Measurements from ENCODE around the gene XPNPEP3. TPM values are rescaled to one million over a fixed set of nuclear protein-coding genes. Genes with fewer than 3 reads are reported as not detected.
"Not testable (repeated sequence)": the region's sequence is repeated elsewhere in the genome, so short reads cannot be mapped to it uniquely, and the experiment has no call there.

XPNPEP3 gene
- polyA plus RNA-seq, 1 of the 3 experiments (the other 2 are of a cell fraction): 8.6 TPM

DNA sequence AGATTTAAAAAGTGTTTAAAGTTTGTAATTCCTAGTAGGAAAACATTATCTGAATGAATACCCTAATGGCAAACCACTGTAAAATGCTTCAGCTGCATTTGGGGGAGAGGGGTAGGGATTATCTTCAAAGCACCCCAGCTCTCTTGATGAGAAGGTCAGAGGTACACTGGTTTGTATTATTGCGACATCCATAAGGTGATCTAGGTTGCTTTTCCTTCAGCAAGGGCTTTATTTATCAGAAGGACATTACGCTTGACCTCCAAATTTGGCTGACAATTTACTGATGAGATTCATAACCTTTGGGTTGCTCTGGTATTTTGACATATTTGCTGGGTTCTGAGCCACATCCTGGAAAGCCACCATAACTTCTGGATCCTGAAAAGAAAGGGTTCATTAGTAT lies 30.7 kb upstream of the XPNPEP3 start:
- H3K4me1 ChIP-seq (ENCODE audit: control insufficient read depth in 1 of 2, insufficient read depth in 2 of 2, low read depth in 1 of 2, low read length in 1 of 2); H3K4me2 ChIP-seq; H3K27ac ChIP-seq (ENCODE audit: low read depth in 2 of 2, low read length in 1 of 2); H4K20me1 ChIP-seq (ENCODE audit: insufficient read depth); H3K4me3 ChIP-seq (ENCODE audit: low read depth in 2 of 2, low read length in 1 of 2); H3K9ac ChIP-seq; H3F3A ChIP-seq (replicated peaks; ENCODE audit: insufficient read depth); H3K9me3 ChIP-seq; H3K9me2 ChIP-seq; CTCF ChIA-PET; H2AFZ ChIP-seq (ENCODE audit: low read depth); H3K27me3 ChIP-seq (ENCODE audit: insufficient read depth); H3K79me2 ChIP-seq (ENCODE audit: insufficient read depth); DNase-seq; POLR2A ChIA-PET: not testable (repeated sequence)
- no CpG with 5 or more reads among the region's 2 CpGs for WGBS (ENCODE audit: low lambda C conversion rate)
- H3K36me3 ChIP-seq (replicated peaks in 1 of 2; ENCODE audit: control insufficient read depth in 1 of 2, insufficient read depth in 2 of 2, low read length in 1 of 2): peaks cover 23 to 49% of the 10 kb centered on the region in 2 experiments

- no peaks in the 10 kb centered on the region for H3F3A ChIP-seq (replicated peaks; ENCODE audit: insufficient read depth)
These were observed 29.8 kb upstream of the XPNPEP3 start for GRCh38 chr22:40826984-40827741.

GRCh38 chr22:40829131-40829530 lies 27.8 kb upstream of the XPNPEP3 start:
- H3K27ac ChIP-seq (ENCODE audit: low read depth in 2 of 2, low read length in 1 of 2): no peak overlapping the region
- H3K9me3 ChIP-seq: no peaks in the 10 kb centered on the region
- no peaks in the 10 kb centered on the region; a peak in 1 of 4 replicates for H3K4me1 ChIP-seq (ENCODE audit: control insufficient read depth in 1 of 2, insufficient read depth in 2 of 2, low read depth in 1 of 2, low read length in 1 of 2)
- 97% methylated on average over 6 of the region's 6 CpGs for WGBS (ENCODE audit: low lambda C conversion rate)
- CTCF ChIA-PET: interaction anchor here (0.8 to 1.0 kb wide), 2 partner anchors 86 to 146 kb away, joined by 3 read pairs; no protein-coding TSS in a partner anchor
- no peaks in the 10 kb centered on the region for H3F3A ChIP-seq (replicated peaks; ENCODE audit: insufficient read depth)
- no peaks in the 10 kb centered on the region for H3K27me3 ChIP-seq (ENCODE audit: insufficient read depth)
- DNase-seq: no peak
- no peak overlapping the region for H2AFZ ChIP-seq (ENCODE audit: low read depth)
- H3K79me2 ChIP-seq (ENCODE audit: insufficient read depth): no peaks in the 10 kb centered on the region
- H3K9ac ChIP-seq: no peak overlapping the region
- no peak overlapping the region for H3K4me3 ChIP-seq (ENCODE audit: low read depth in 2 of 2, low read length in 1 of 2)
- H3K9me2 ChIP-seq: no peaks in the 10 kb centered on the region
- H3K36me3 ChIP-seq (replicated peaks in 1 of 2; ENCODE audit: control insufficient read depth in 1 of 2, insufficient read depth in 2 of 2, low read length in 1 of 2): peaks cover 28 to 47% of the 10 kb centered on the region in 2 experiments
- no peak overlapping the region for H3K4me2 ChIP-seq
- POLR2A ChIA-PET: no interaction called here
- TF ChIP-seq FOSL2 (IDR thresholded peaks at IDR 0.05; ENCODE audit: borderline replicate concordance, low read depth): no peak
- no peak for TF ChIP-seq CHD2 (IDR thresholded peaks at IDR 0.05; ENCODE audit: low read length, partially characterized antibody)
- TF ChIP-seq SIN3A (IDR thresholded peaks at IDR 0.05; ENCODE audit: borderline replicate concordance, low read depth, low read length): no peak
- TF ChIP-seq MEF2A (IDR thresholded peaks at IDR 0.05; ENCODE audit: borderline replicate concordance, low read depth): no peak
- TF ChIP-seq EZH2phosphoT487 (IDR thresholded peaks at IDR 0.05; ENCODE audit: borderline replicate concordance, low read depth): no peak
- no peak for TF ChIP-seq TCF12 (IDR thresholded peaks at IDR 0.05)
- TF ChIP-seq ELF1 (IDR thresholded peaks at IDR 0.05): no peak
- H4K20me1 ChIP-seq (ENCODE audit: insufficient read depth): no peaks in the 10 kb centered on the region

More at GRCh38 chr22:40826984-40827741, 29.8 kb upstream of the XPNPEP3 start:
- Histone ChIP-seq H3K9ac (no peak overlapping the region), H3K9me2 (no peaks in the 10 kb centered on the region), H3K27me3 (ENCODE audit: insufficient read depth) (no peaks in the 10 kb centered on the region), H3K4me2 (no peak overlapping the region), H2AFZ (ENCODE audit: low read depth) (no peak overlapping the region), H3K79me2 (ENCODE audit: insufficient read depth) (no peaks in the 10 kb centered on the region), H3K9me3 (no peaks in the 10 kb centered on the region), H4K20me1 (ENCODE audit: insufficient read depth) (no peaks in the 10 kb centered on the region), H3K36me3 (replicated peaks in 1 of 2; ENCODE audit: control insufficient read depth in 1 of 2, insufficient read depth in 2 of 2, low read length in 1 of 2) (peaks cover 23 to 54% of the 10 kb centered on the region in 2 experiments), H3K4me3 (ENCODE audit: low read depth in 2 of 2, low read length in 1 of 2) (no peak overlapping the region), H3K27ac (ENCODE audit: low read depth in 2 of 2, low read length in 1 of 2) (no peak overlapping the region), H3K4me1 (ENCODE audit: control insufficient read depth in 1 of 2, insufficient read depth in 2 of 2, low read depth in 1 of 2, low read length in 1 of 2) (no peaks in the 10 kb centered on the region; a peak in 1 of 4 replicates)
- WGBS (ENCODE audit: low lambda C conversion rate): 97% methylated on average over 7 of the region's 7 CpGs
- TF ChIP-seq NRF1 (IDR thresholded peaks at IDR 0.05; ENCODE audit: low read depth, low read length): no peak
- no peak for DNase-seq
- ChIA-PET POLR2A (no interaction called here), CTCF (no interaction called here)

Measured in SK-N-SH (cell line).